ENCODE results near the gene FCGR3A.
"Not testable (repeated sequence)": the region's sequence is repeated elsewhere in the genome, so short reads cannot be mapped to it uniquely, and the experiment has no call there.

GRCh38 chr1:161595583-161595982, 46.0 kb upstream of the FCGR3A start:
- TF ChIP-seq, protein P1, sequence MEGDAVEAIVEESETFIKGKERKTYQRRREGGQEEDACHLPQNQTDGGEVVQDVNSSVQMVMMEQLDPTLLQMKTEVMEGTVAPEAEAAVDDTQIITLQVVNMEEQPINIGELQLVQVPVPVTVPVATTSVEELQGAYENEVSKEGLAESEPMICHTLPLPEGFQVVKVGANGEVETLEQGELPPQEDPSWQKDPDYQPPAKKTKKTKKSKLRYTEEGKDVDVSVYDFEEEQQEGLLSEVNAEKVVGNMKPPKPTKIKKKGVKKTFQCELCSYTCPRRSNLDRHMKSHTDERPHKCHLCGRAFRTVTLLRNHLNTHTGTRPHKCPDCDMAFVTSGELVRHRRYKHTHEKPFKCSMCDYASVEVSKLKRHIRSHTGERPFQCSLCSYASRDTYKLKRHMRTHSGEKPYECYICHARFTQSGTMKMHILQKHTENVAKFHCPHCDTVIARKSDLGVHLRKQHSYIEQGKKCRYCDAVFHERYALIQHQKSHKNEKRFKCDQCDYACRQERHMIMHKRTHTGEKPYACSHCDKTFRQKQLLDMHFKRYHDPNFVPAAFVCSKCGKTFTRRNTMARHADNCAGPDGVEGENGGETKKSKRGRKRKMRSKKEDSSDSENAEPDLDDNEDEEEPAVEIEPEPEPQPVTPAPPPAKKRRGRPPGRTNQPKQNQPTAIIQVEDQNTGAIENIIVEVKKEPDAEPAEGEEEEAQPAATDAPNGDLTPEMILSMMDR (IDR thresholded peaks at IDR 0.05), result not testable (repeated sequence)
- not testable (repeated sequence) for TF ChIP-seq POLR2A (IDR thresholded peaks at IDR 0.05)
